ENCODE data around the gene ITGAE.

GRCh38 chr17:3836551-3836950 is 35.6 kb upstream of the ITGAE start:
- no peak for TF ChIP-seq CTCF (IDR thresholded peaks at IDR 0.05)
- no peak for TF ChIP-seq POLR2A (IDR thresholded peaks at IDR 0.05)
- TF ChIP-seq EP300 (IDR thresholded peaks at IDR 0.05): no peak

All from sigmoid colon (tissue), 4 donors.